ENCODE measurements around the gene TADA1. TPM values are rescaled to one million over a fixed set of nuclear protein-coding genes. Genes with fewer than 3 reads are reported as not detected.

TADA1 gene
- polyA plus RNA-seq, 1 of the 3 experiments (the other 2 are of a cell fraction) = 9.3 TPM

- peak overlapping the region; percentile 73 for H3K9ac ChIP-seq
- H3K79me2 ChIP-seq (ENCODE audit: insufficient read depth) = peaks cover 38% of the 10 kb centered on the region
- H4K20me1 ChIP-seq (ENCODE audit: insufficient read depth) = 0 out of 2 replicates have a peak, but pooled peaks cover 4% of the 10 kb centered on the region
- H3K4me1 ChIP-seq (ENCODE audit: control insufficient read depth in 1 of 2, insufficient read depth in 2 of 2, low read depth in 1 of 2, low read length in 1 of 2) = peaks cover 15 to 23% of the 10 kb centered on the region in 2 experiments; a peak in 3 of 4 replicates
- peak overlapping the region; percentile 12 to 91; a peak in 3 of 4 replicates for H3K27ac ChIP-seq (ENCODE audit: low read depth in 2 of 2, low read length in 1 of 2)
- H2AFZ ChIP-seq (ENCODE audit: low read depth) = peak overlapping the region; percentile 72
- no peaks in the 10 kb centered on the region for H3F3A ChIP-seq (replicated peaks; ENCODE audit: insufficient read depth)
- H3K36me3 ChIP-seq (replicated peaks in 1 of 2; ENCODE audit: control insufficient read depth in 1 of 2, insufficient read depth in 2 of 2, low read length in 1 of 2) = peaks cover 26 to 42% of the 10 kb centered on the region in 2 experiments
- POLR2A ChIA-PET = interaction anchor here (0.6 to 1.9 kb wide), 9 partner anchors 8 to 380 kb away, joined by 3 to 16 read pairs (median 4); partner anchors contain the start of genes POU2F1 and TADA1
- no peaks in the 10 kb centered on the region for H3K9me3 ChIP-seq
- no peaks in the 10 kb centered on the region for H3K9me2 ChIP-seq
- 2% methylated on average over 24 of the region's 82 CpGs for WGBS (ENCODE audit: low lambda C conversion rate)
- H3K27me3 ChIP-seq (ENCODE audit: insufficient read depth) = no peaks in the 10 kb centered on the region
- TF ChIP-seq USF1 (IDR thresholded peaks at IDR 0.05; ENCODE audit: borderline replicate concordance, low read depth) = no peak
- no peak for TF ChIP-seq MXI1 (IDR thresholded peaks at IDR 0.05; ENCODE audit: low read depth, low read length)
- no peak for TF ChIP-seq POLR2AphosphoS5 (IDR thresholded peaks at IDR 0.05; ENCODE audit: low read depth, low read length)
- TF ChIP-seq RCOR1 (IDR thresholded peaks at IDR 0.05; ENCODE audit: low read length) = no peak
- no peak for TF ChIP-seq TAF1 (IDR thresholded peaks at IDR 0.05; ENCODE audit: borderline replicate concordance, low read depth, low read length)
- peak; percentile 39 for TF ChIP-seq CTCF (IDR thresholded peaks at IDR 0.05)
- TF ChIP-seq CHD2 (IDR thresholded peaks at IDR 0.05; ENCODE audit: low read length, partially characterized antibody) = peak; percentile 23
- DNase-seq = peak; percentile 81
- peak overlapping the region; percentile 83 for H3K4me2 ChIP-seq
- H3K4me3 ChIP-seq (ENCODE audit: low read depth in 2 of 2, low read length in 1 of 2) = peak overlapping the region; percentile 71 to 78
- CTCF ChIA-PET = interaction anchor here (0.6 to 1.5 kb wide), 4 partner anchors 14 to 70 kb away, joined by 3 to 5 read pairs (median 3); no protein-coding TSS in a partner anchor
These were observed 36.3 kb downstream of the TADA1 start for GRCh38 chr1:166839600-166840308.

- Histone ChIP-seq H3K4me2 (peak within 1 kb of the TSS; percentile 83), H3K4me1 (ENCODE audit: control insufficient read depth in 1 of 2, insufficient read depth in 2 of 2, low read depth in 1 of 2, low read length in 1 of 2) (peaks cover 9 to 23% of the 10 kb centered on the region in 2 experiments; a peak in 3 of 4 replicates), H3K27me3 (ENCODE audit: insufficient read depth) (peaks cover 1% of the 10 kb centered on the region; the same call in 1 of the 2 replicates), H3K4me3 (ENCODE audit: low read depth in 2 of 2, low read length in 1 of 2) (peak within 1 kb of the TSS; percentile 71 to 78), H3K79me2 (ENCODE audit: insufficient read depth) (peaks cover 31% of the 10 kb centered on the region), H3K27ac (ENCODE audit: low read depth in 2 of 2, low read length in 1 of 2) (peak within 1 kb of the TSS; percentile 52 to 91), H3K9ac (peak within 1 kb of the TSS; percentile 73), H3K36me3 (replicated peaks in 1 of 2; ENCODE audit: control insufficient read depth in 1 of 2, insufficient read depth in 2 of 2, low read length in 1 of 2) (peaks cover 24 to 34% of the 10 kb centered on the region in 2 experiments), H4K20me1 (ENCODE audit: insufficient read depth) (0 out of 2 replicates have a peak, but pooled peaks cover 4% of the 10 kb centered on the region), H2AFZ (ENCODE audit: low read depth) (peak within 1 kb of the TSS; percentile 96), H3K9me3 (no peaks in the 10 kb centered on the region), H3K9me2 (no peaks in the 10 kb centered on the region), H3F3A (replicated peaks; ENCODE audit: insufficient read depth) (no peaks in the 10 kb centered on the region)
- DNase-seq = peak; percentile 97
- CTCF ChIA-PET = interaction anchor here (0.6 to 1.5 kb wide), 4 partner anchors 13 to 71 kb away, joined by 3 to 5 read pairs (median 3); no protein-coding TSS in a partner anchor
- POLR2A ChIA-PET = interaction anchor here (0.6 to 1.9 kb wide), 8 partner anchors 8 to 381 kb away, joined by 3 to 16 read pairs (median 4); partner anchors contain the start of genes POU2F1 and TADA1
- WGBS (ENCODE audit: low lambda C conversion rate) = 29% methylated on average over 12 of the region's 63 CpGs
- TF ChIP-seq ELF1 (IDR thresholded peaks at IDR 0.05) (no peak), FOXM1 (IDR thresholded peaks at IDR 0.05; ENCODE audit: low read depth) (0 out of 2 replicates have a peak, but pooled peaks have one; percentile 26), CTCF (IDR thresholded peaks at IDR 0.05) (no peak), JUND (IDR thresholded peaks at IDR 0.05) (no peak), POLR2AphosphoS5 (IDR thresholded peaks at IDR 0.05; ENCODE audit: low read depth, low read length) (peak; percentile 64), GATA2 (CRISPR knock-in tag; IDR thresholded peaks at IDR 0.05) (no peak), TEAD4 (IDR thresholded peaks at IDR 0.05; ENCODE audit: borderline replicate concordance, insufficient read depth) (no peak), MEF2A (IDR thresholded peaks at IDR 0.05; ENCODE audit: borderline replicate concordance, low read depth) (no peak), GABPA (IDR thresholded peaks at IDR 0.05; ENCODE audit: low read depth) (peak; percentile 48), CHD2 (IDR thresholded peaks at IDR 0.05; ENCODE audit: low read length, partially characterized antibody) (peak; percentile 32), FOXJ3 (CRISPR knock-in tag; IDR thresholded peaks at IDR 0.05) (no peak), NRF1 (IDR thresholded peaks at IDR 0.05; ENCODE audit: low read depth, low read length) (peak; percentile 25; the same call in 1 of the 2 replicates), USF1 (IDR thresholded peaks at IDR 0.05; ENCODE audit: borderline replicate concordance, low read depth) (peak; percentile 86)
These were observed 37.1 kb downstream of the TADA1 start, which contains the start of gene POGK for GRCh38 chr1:166838766-166839599. POGK (plus strand) TSS chr1:166839475; CDS start chr1:166840957, 1,482 bp downstream.

All from SK-N-SH (cell line).